Retinal pigment epithelial cell (primary cell): Measurements from ENCODE around the gene GABRR2.

ENCODE experiments used
- DNase-seq: peaks from one replicate; pipeline ENCODE4 v3.0.0-alpha.2; 2010; ENCODE audit warnings: low read depth
- H3K4me3 ChIP-seq: 2 replicates; pipeline ENCODE4 v1.5.1; 2011; ENCODE audit warnings: mild to moderate bottlenecking, low read length, control low read depth, moderate library complexity
- TF ChIP-seq, protein P1 (sequence below): conservative IDR thresholded peaks from 2 replicates; pipeline ENCODE4 v1.5.1; 2011; ENCODE audit warnings: low read depth, low read length, control low read depth, inconsistent platforms

Gene GABRR2

DNA sequence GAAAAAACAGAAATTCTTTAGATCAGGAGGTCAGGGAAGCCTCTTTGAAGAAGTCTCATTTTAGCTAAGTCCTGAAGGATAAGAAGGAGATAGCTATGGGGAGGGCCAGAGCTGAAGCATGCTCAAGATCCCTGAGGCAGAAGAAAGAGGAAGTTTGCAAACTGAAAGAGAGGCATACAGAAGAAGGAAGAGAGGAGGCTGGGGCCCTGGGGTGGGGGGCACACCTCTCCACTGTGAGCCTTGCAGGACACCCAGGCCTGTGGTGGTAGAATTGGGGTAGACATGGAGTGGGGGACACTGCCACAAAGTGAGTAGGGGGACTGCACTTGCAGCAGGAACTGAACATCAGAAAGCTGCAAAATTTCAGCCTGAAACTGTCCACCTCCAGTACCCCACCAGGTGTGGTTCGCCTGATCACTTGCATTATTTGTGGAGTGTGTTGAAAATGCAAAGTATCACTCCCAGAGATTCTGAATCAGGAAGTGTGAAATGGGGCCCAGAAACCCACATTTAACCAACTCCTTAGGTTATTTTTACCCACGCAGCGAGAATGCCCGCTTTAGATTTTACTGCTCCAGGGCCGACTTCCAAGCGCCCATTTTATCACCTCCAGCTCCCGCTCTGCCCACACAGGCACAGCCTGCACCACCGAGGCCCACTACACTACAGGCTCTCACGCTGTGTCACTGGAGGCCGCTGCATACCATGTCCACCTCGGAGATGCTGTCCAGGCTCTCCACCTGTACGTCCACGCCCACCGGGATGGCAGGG is 44.0 kb downstream of the GABRR2 start:
- TF ChIP-seq, protein P1, sequence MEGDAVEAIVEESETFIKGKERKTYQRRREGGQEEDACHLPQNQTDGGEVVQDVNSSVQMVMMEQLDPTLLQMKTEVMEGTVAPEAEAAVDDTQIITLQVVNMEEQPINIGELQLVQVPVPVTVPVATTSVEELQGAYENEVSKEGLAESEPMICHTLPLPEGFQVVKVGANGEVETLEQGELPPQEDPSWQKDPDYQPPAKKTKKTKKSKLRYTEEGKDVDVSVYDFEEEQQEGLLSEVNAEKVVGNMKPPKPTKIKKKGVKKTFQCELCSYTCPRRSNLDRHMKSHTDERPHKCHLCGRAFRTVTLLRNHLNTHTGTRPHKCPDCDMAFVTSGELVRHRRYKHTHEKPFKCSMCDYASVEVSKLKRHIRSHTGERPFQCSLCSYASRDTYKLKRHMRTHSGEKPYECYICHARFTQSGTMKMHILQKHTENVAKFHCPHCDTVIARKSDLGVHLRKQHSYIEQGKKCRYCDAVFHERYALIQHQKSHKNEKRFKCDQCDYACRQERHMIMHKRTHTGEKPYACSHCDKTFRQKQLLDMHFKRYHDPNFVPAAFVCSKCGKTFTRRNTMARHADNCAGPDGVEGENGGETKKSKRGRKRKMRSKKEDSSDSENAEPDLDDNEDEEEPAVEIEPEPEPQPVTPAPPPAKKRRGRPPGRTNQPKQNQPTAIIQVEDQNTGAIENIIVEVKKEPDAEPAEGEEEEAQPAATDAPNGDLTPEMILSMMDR, result no peak
- DNase-seq, result no peak
- H3K4me3 ChIP-seq, result no peak overlapping the region

GRCh38 chr6:89269981-89270380 is 45.1 kb downstream of the GABRR2 start:
- TF ChIP-seq, protein P1, result no peak
- DNase-seq, result no peak
- H3K4me3 ChIP-seq, result no peak overlapping the region

DNA sequence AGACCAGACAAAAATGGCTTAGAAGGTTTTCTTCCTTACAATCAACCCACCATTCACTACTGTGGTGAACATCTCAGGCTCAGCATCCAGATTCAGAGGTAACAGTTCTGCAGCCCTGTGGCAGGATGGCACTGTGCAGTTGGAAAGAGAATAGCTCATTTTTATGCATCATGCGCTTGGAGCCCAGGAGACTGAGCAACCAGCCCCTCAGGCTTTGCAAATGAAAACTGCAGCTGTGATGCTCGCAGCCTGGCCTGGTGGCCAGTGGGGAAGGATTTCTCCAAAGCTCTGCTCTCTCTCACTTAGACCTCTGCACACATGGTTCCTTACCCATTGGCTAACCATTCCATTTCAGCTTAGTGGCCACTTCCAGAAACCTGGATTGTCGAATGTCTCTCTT is 45.8 kb downstream of the GABRR2 start:
- no peak overlapping the region for H3K4me3 ChIP-seq
- DNase-seq, result no peak
- TF ChIP-seq, protein P1, result no peak

DNA sequence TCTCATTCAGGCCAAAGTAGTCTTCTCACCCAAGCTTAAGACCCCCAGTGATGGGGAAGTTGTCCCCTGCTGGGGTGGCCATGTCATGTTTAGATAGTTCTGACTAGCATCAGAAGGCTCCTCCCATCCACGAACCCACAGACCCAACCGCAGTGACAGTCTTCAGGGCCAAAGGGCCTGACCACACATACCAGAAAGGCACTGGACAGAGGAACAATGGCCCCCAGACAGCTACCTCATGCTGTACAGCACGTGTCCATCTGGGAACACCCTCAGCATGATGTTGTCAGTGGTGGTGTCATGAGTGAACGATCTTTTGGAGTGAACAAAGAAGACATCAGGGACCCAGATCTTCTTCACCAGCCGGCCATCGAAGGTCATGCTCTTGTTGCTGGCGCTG is 46.3 kb downstream of the GABRR2 start:
- TF ChIP-seq, protein P1, result no peak
- no peak for DNase-seq
- H3K4me3 ChIP-seq, result no peak overlapping the region

DNA sequence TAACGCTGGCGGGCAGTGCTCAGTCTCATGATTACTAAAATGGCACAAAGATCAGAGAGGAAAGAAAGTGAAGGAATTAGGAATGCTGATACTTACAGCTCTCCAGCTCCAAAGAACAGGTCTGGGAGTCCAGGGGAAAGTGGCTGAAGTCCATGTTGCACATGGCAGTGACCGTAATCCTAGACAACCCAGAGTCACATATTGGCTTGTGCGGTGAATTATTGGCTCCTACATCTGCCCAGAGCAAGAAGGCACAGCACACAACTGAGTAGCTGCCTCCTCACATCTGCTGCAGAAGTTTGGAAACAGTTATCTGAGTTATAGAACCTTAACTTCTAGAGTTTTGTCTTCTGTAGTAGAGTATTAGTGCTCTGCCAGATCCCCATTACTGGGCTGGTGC is 47.2 kb downstream of the GABRR2 start:
- no peak for DNase-seq
- no peak overlapping the region for H3K4me3 ChIP-seq
- TF ChIP-seq, protein P1, result no peak

GRCh38 chr6:89264296-89264695 is 50.8 kb downstream of the GABRR2 start:
- DNase-seq, result no peak
- no peak overlapping the region for H3K4me3 ChIP-seq
- TF ChIP-seq, protein P1, result no peak

DNA sequence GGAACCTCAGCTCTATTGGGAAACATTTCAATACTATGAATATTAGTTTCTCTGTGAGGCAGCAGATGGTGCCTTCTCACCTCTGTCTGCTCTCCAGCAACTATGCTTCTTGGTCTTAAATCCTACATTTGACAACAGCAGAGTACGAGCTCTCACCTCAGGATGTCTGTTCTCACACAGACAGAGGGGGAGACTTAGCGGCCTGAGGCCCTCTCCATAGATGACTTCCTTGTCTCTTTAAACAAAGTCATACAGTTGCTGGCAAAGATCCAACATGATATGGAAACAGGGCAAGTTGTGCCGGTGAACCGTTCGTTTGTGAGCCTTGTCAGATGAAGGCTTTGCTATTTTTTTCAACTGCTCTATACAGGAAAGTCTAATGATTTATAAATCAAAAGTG is 54.3 kb downstream of the GABRR2 start:
- no peak overlapping the region for H3K4me3 ChIP-seq
- TF ChIP-seq, protein P1, result no peak
- no peak for DNase-seq
